Neural progenitor cell (in vitro differentiated cells): ENCODE measurements around the gene SCMH1.

Experiments used
- CTCF ChIP-seq: fragments of 200-600 bp; sonication (generic); IDR thresholded peaks from 2 replicates; pipeline ENCODE4 v1.5.1; 2017; ENCODE audit warnings: antibody characterized with exemption, mild to moderate bottlenecking
- EZH2 ChIP-seq: fragments of 200-600 bp; sonication (generic); IDR thresholded peaks from 2 replicates; pipeline ENCODE4 v1.6.1; 2017; ENCODE audit warnings: antibody characterized with exemption, mild to moderate bottlenecking, moderate library complexity
- EZH2phosphoT487 ChIP-seq: fragments of 200-600 bp; sonication (generic); IDR thresholded peaks from 2 replicates; pipeline ENCODE4 v1.6.1; 2017; ENCODE audit warnings: antibody characterized with exemption

GRCh38 chr1:41014871-41015270 lies 227.2 kb downstream of the SCMH1 start:
- TF ChIP-seq CTCF (no peak), EZH2phosphoT487 (no peak), EZH2 (no peak)
